K562 (cell line): ENCODE data around the gene TTC24. TPM values are rescaled to one million over a fixed set of nuclear protein-coding genes. Genes with fewer than 3 reads are reported as not detected.
A peak's percentile ranks its signal among the peaks of the same experiment; 100 is the strongest.

Source experiments
- CAMTA2 ChIP-seq: fragments of 250-450 bp; sonication (Bioruptor Pico); conservative IDR thresholded peaks from 2 replicates; pipeline ENCODE4 v1.5.1; 2022
- CEBPB ChIP-seq: fragments of 450-650 bp; IDR thresholded peaks from 2 replicates; pipeline ENCODE4 v1.6.1; 2016; ENCODE audit warnings: missing genetic modification characterization, missing compliant biosample characterization
- CHD7 ChIP-seq: fragments of 200-600 bp; sonication (generic); IDR thresholded peaks from one replicate; pipeline ENCODE4 v1.6.1; 2012; ENCODE audit warnings: mild to moderate bottlenecking, low read depth, low read length, inconsistent platforms
- E2F3 ChIP-seq: fragments of 250-450 bp; sonication (Bioruptor Pico); IDR thresholded peaks from 2 replicates; pipeline ENCODE4 v1.4.0; 2020; ENCODE audit warnings: mild to moderate bottlenecking
- E2F8 ChIP-seq: fragments of 450-650 bp; IDR thresholded peaks from 2 replicates; pipeline ENCODE4 v1.7.1; 2018; ENCODE audit warnings: mild to moderate bottlenecking, low read depth; ENCODE audit not compliant: partially characterized antibody
- GATAD2B ChIP-seq: fragments of 450-650 bp; IDR thresholded peaks from 2 replicates; pipeline ENCODE4 v1.6.1; 2017; ENCODE audit warnings: mild to moderate bottlenecking, borderline replicate concordance
- HDAC2 ChIP-seq: fragments of 450-650 bp; IDR thresholded peaks from 2 replicates; pipeline ENCODE4 v1.6.1; 2016; ENCODE audit warnings: mild to moderate bottlenecking
- SMC3 ChIP-seq: conservative IDR thresholded peaks from 2 replicates; pipeline ENCODE4 v1.6.1; 2011; ENCODE audit warnings: low read depth, low read length, improper control_type of control experiment; ENCODE audit not compliant: insufficient read depth
- SOX6 ChIP-seq: fragments of 450-650 bp; IDR thresholded peaks from 2 replicates; pipeline ENCODE4 v1.6.1; 2014; ENCODE audit warnings: mild to moderate bottlenecking
- ZEB2 ChIP-seq: fragments of 450-650 bp; IDR thresholded peaks from 2 replicates; pipeline ENCODE4 v1.6.1; 2016
- ZNF280B ChIP-seq: fragments of 250-450 bp; sonication (Bioruptor Pico); IDR thresholded peaks from 2 replicates; pipeline ENCODE4 v1.5.1; 2021; ENCODE audit warnings: mild to moderate bottlenecking
- ZNF707 ChIP-seq: fragments of 250-450 bp; sonication (Bioruptor Pico); conservative IDR thresholded peaks from 2 replicates; pipeline ENCODE4 v1.8.0; 2022; ENCODE audit warnings: inconsistent platforms, mild to moderate bottlenecking, moderate library complexity
- polyA plus RNA-seq, 8 experiments: library from polyadenylated mRNA; depleted of rRNA in 4 of 8; stranded (reverse) in 5 of 8; unstranded in 3 of 8; fragments of >200 nt; fragmentation: Nextera tagmentation in 2 of 8; fragmentation: Illumina TruSeq in 1 of 8; extraction: Ambion mirVana in 2 of 8; extraction: Trizol in 1 of 8; gene quantifications; 2 replicates each; pipeline versions ENCODE4 v1.2.1 to v1.2.3, GENCODE V29; 2011 to 2014; ENCODE audit warnings: inconsistent platforms in 1 of 8, missing spikeins in 1 of 8
- total RNA-seq, 7 experiments: library from RNA; depleted of rRNA in 6 of 7; stranded (reverse); fragments of >200 nt in 6 of 7; fragmentation: Illumina TruSeq in 2 of 7; extraction: Trizol in 2 of 7; gene quantifications; 2 replicates each; pipeline versions ENCODE4 v1.2.1 to v1.2.3, GENCODE V29; 2011 to 2021; ENCODE audit warnings: low replicate concordance in 1 of 7

TTC24 gene
- total and polyA plus RNA-seq, 9 of the 15 experiments (the other 6 are each of a cell fraction or from before 2014, with no cell fraction given), result not detected

- TF ChIP-seq CHD7 (no peak), E2F3 (CRISPR knock-in tag) (0 out of 2 replicates have a peak, but pooled peaks have one; percentile 23), SMC3 (no peak), CEBPB (no peak), CAMTA2 (CRISPR knock-in tag) (no peak), E2F8 (peak; percentile 86), ZEB2 (no peak), ZNF707 (CRISPR knock-in tag) (0 out of 2 replicates have a peak, but pooled peaks have one; percentile 28), SOX6 (no peak), ZNF280B (CRISPR knock-in tag) (no peak), HDAC2 (peak; percentile 99), GATAD2B (no peak)
Measured at GRCh38 chr1:156601122-156601830, 21.8 kb downstream of the TTC24 start, which contains the start of gene GPATCH4 (continued).
